ENCODE measurements around the gene FKTN.

DNA sequence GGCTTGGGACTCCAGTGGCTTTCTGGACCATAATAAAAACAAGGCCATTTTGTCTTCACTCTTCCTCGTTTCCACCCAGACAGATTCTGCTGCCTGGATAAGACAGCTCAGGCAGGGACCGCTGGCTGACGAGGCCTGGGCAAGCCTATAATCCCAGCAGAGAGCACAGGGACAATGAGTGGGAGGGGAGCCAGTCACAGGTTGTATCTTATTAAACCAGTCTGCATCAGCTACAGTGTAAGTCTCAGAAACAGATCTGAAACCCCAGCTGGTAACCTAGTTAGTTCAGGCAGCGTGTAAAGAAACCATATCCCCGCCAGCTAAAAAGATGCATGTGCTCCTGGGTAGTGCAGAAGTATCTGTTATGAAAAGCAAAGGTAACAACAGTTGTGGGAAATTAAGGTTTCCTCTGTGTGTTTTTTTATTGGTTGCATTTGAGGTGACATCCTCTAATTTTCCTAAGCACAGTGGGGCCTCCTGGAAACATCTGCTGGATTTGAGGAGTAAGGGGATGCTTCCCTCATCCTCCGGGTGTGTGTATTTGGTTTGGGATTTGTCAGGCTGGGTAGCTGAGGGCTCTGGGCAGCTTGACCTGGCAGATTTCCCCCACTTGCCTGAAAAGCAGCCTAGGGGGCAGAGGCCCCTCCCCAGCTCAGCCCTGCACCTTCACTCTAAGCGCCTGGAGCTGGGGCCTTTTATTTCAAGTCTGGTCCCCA is 89.1 kb downstream of the FKTN start:
- TF ChIP-seq EZH2 (IDR thresholded peaks at IDR 0.05) (no peak), EGR1 (IDR thresholded peaks at IDR 0.05; ENCODE audit: low read depth) (no peak), POLR2AphosphoS5 (IDR thresholded peaks at IDR 0.05; ENCODE audit: low read depth, low read length) (no peak), FOSL1 (IDR thresholded peaks at IDR 0.05; ENCODE audit: low read depth) (no peak), EZH2phosphoT487 (IDR thresholded peaks at IDR 0.05; ENCODE audit: borderline replicate concordance) (no peak), POLR2A (IDR thresholded peaks at IDR 0.05; ENCODE audit: borderline replicate concordance, extremely low read depth, insufficient read depth, insufficient read length) (no peak)
- TF ChIP-seq, protein P1, sequence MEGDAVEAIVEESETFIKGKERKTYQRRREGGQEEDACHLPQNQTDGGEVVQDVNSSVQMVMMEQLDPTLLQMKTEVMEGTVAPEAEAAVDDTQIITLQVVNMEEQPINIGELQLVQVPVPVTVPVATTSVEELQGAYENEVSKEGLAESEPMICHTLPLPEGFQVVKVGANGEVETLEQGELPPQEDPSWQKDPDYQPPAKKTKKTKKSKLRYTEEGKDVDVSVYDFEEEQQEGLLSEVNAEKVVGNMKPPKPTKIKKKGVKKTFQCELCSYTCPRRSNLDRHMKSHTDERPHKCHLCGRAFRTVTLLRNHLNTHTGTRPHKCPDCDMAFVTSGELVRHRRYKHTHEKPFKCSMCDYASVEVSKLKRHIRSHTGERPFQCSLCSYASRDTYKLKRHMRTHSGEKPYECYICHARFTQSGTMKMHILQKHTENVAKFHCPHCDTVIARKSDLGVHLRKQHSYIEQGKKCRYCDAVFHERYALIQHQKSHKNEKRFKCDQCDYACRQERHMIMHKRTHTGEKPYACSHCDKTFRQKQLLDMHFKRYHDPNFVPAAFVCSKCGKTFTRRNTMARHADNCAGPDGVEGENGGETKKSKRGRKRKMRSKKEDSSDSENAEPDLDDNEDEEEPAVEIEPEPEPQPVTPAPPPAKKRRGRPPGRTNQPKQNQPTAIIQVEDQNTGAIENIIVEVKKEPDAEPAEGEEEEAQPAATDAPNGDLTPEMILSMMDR (IDR thresholded peaks at IDR 0.05 in 2 of 3, conservative IDR thresholded peaks at IDR 0.05 in 1 of 3; ENCODE audit: borderline replicate concordance in 1 of 3, insufficient read depth in 1 of 3, low read depth in 2 of 3, low read length in 2 of 3): no peak
- TF ChIP-seq, protein P2, sequence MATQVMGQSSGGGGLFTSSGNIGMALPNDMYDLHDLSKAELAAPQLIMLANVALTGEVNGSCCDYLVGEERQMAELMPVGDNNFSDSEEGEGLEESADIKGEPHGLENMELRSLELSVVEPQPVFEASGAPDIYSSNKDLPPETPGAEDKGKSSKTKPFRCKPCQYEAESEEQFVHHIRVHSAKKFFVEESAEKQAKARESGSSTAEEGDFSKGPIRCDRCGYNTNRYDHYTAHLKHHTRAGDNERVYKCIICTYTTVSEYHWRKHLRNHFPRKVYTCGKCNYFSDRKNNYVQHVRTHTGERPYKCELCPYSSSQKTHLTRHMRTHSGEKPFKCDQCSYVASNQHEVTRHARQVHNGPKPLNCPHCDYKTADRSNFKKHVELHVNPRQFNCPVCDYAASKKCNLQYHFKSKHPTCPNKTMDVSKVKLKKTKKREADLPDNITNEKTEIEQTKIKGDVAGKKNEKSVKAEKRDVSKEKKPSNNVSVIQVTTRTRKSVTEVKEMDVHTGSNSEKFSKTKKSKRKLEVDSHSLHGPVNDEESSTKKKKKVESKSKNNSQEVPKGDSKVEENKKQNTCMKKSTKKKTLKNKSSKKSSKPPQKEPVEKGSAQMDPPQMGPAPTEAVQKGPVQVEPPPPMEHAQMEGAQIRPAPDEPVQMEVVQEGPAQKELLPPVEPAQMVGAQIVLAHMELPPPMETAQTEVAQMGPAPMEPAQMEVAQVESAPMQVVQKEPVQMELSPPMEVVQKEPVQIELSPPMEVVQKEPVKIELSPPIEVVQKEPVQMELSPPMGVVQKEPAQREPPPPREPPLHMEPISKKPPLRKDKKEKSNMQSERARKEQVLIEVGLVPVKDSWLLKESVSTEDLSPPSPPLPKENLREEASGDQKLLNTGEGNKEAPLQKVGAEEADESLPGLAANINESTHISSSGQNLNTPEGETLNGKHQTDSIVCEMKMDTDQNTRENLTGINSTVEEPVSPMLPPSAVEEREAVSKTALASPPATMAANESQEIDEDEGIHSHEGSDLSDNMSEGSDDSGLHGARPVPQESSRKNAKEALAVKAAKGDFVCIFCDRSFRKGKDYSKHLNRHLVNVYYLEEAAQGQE (IDR thresholded peaks at IDR 0.05; ENCODE audit: low read depth): no peak
- TF ChIP-seq, protein P3, sequence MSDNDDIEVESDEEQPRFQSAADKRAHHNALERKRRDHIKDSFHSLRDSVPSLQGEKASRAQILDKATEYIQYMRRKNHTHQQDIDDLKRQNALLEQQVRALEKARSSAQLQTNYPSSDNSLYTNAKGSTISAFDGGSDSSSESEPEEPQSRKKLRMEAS (IDR thresholded peaks at IDR 0.05): no peak
